Medulla oblongata (tissue), 1 donor: ENCODE data around the gene KHNYN.
"Not testable (repeated sequence)": the region's sequence is repeated elsewhere in the genome, so short reads cannot be mapped to it uniquely, and the experiment has no call there.

Experiments used
- DNase-seq: peaks from one replicate; pipeline ENCODE4 v3.0.0-alpha.2; 2015; ENCODE audit errors: extremely low spot score

Gene KHNYN

GRCh38 chr14:24429395-24430142 is at the start of gene KHNYN, which contains the start of gene CBLN3:
Gene KHNYN, plus strand, starts transcription at chr14:24429954. Its CDS starts 777 bp downstream, at chr14:24430731.
Gene CBLN3, minus strand, starts transcription at chr14:24429668. Its CDS starts 614 bp downstream, at chr14:24429054.
- DNase-seq, result peak; percentile 91

GRCh38 chr14:24381363-24382063 is 48.2 kb upstream of the KHNYN start:
- DNase-seq, result no peak

- no peak for DNase-seq
Measured at GRCh38 chr14:24382064-24382371, 47.7 kb upstream of the KHNYN start.

- no peak for DNase-seq
Measured at GRCh38 chr14:24384169-24384568, 45.6 kb upstream of the KHNYN start.

GRCh38 chr14:24385524-24385923 is 44.2 kb upstream of the KHNYN start:
- no peak for DNase-seq

GRCh38 chr14:24387009-24387345 is 42.8 kb upstream of the KHNYN start:
- no peak for DNase-seq

GRCh38 chr14:24387579-24387978 is 42.2 kb upstream of the KHNYN start:
- not testable (repeated sequence) for DNase-seq

GRCh38 chr14:24388474-24389179 is 41.1 kb upstream of the KHNYN start:
- no peak for DNase-seq

- no peak for DNase-seq
Measured at GRCh38 chr14:24389226-24389848, 40.4 kb upstream of the KHNYN start.

GRCh38 chr14:24390701-24391468 is 38.9 kb upstream of the KHNYN start:
- DNase-seq, result no peak

GRCh38 chr14:24392325-24393091 is 37.2 kb upstream of the KHNYN start:
- no peak for DNase-seq

GRCh38 chr14:24394275-24394674 is 35.5 kb upstream of the KHNYN start:
- no peak for DNase-seq

GRCh38 chr14:24395609-24396582 is 33.9 kb upstream of the KHNYN start:
- DNase-seq, result no peak

- DNase-seq, result no peak
Measured at GRCh38 chr14:24397639-24398292, 32.0 kb upstream of the KHNYN start.

- DNase-seq, result no peak
Measured at GRCh38 chr14:24398293-24398652, 31.5 kb upstream of the KHNYN start.

- peak; percentile 19 for DNase-seq
Measured at GRCh38 chr14:24398653-24399446, 30.9 kb upstream of the KHNYN start, which contains the start of gene NYNRIN. Gene NYNRIN, plus strand, starts transcription at chr14:24399003. Its CDS starts 244 bp downstream, at chr14:24399247.

- DNase-seq, result no peak
Measured at GRCh38 chr14:24399447-24399822, 30.3 kb upstream of the KHNYN start.
